ENCODE results near the gene SCGN. TPM values are rescaled to one million over a fixed set of nuclear protein-coding genes. Genes with fewer than 3 reads are reported as not detected.

Gene SCGN
- polyA plus RNA-seq, 1 donor (not counting 4 experiments of a cell fraction or from before 2014, with no cell fraction given): not detected

DNA sequence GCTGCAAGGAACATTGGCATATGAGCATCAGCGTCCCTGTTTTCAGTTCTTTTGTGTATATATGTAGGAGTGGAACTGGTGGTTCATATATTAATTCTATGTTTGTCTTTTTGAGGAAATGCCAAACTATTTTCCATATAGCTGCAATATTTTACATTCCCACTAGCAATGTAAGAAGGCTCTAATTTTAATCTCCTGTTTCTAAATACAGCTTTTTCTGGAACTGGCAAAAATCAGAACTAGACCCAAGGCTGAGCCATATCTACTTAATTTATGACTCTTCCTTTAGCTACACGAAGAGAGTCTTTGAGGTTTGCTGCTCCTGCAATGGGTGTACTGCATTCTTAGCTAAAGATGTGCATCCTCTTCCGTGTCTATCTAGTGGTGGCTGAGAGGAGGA, 52.0 kb downstream of the SCGN start:
- Histone ChIP-seq H3K4me2 (ENCODE audit: control insufficient read depth, extremely low read depth, insufficient read depth, low read depth, low read length) (no peak overlapping the region), H3K9ac (ENCODE audit: control insufficient read depth, extremely low read depth, insufficient read depth, low read length) (no peak overlapping the region), H2AFZ (ENCODE audit: control insufficient read depth, low read length) (no peak overlapping the region), H3K36me3 (ENCODE audit: control insufficient read depth in 2 of 2, extremely low read depth in 1 of 2, insufficient read depth in 2 of 2, low read length in 2 of 2) (no peaks in the 10 kb centered on the region), H3K79me2 (ENCODE audit: control insufficient read depth, insufficient read depth, low read length) (no peaks in the 10 kb centered on the region), H3K9me3 (ENCODE audit: control insufficient read depth, low read depth, low read length) (no peaks in the 10 kb centered on the region), H3K27me3 (ENCODE audit: control insufficient read depth, extremely low read depth, insufficient read depth, low read length) (peaks cover 3% of the 10 kb centered on the region), H3K27ac (ENCODE audit: control insufficient read depth, insufficient read depth, low read length) (no peak overlapping the region), H3K4me1 (ENCODE audit: control insufficient read depth, extremely low read depth, insufficient read depth, low read length) (no peaks in the 10 kb centered on the region), H4K20me1 (ENCODE audit: control insufficient read depth, extremely low read depth, insufficient read depth, low read length) (no peaks in the 10 kb centered on the region), H3K9me1 (ENCODE audit: control insufficient read depth, extremely low read depth, insufficient read depth, low read length) (no peaks in the 10 kb centered on the region), H3K4me3 (ENCODE audit: control insufficient read depth in 2 of 3, extremely low read depth in 1 of 3, insufficient read depth in 2 of 3, low read depth in 1 of 3, low read length in 3 of 3) (no peak overlapping the region)
- FAIRE-seq (no peak), DNase-seq (ENCODE audit: low read depth, low spot score) (no peak)
- dilution Hi-C loops (cut with MboI; ENCODE audit: extremely low pct_ligation_motif_present, low sequenced_read_pairs): no loop called here
- no peak for TF ChIP-seq EZH2 (IDR thresholded peaks at IDR 0.05; ENCODE audit: low read length)
- TF ChIP-seq, protein P1, sequence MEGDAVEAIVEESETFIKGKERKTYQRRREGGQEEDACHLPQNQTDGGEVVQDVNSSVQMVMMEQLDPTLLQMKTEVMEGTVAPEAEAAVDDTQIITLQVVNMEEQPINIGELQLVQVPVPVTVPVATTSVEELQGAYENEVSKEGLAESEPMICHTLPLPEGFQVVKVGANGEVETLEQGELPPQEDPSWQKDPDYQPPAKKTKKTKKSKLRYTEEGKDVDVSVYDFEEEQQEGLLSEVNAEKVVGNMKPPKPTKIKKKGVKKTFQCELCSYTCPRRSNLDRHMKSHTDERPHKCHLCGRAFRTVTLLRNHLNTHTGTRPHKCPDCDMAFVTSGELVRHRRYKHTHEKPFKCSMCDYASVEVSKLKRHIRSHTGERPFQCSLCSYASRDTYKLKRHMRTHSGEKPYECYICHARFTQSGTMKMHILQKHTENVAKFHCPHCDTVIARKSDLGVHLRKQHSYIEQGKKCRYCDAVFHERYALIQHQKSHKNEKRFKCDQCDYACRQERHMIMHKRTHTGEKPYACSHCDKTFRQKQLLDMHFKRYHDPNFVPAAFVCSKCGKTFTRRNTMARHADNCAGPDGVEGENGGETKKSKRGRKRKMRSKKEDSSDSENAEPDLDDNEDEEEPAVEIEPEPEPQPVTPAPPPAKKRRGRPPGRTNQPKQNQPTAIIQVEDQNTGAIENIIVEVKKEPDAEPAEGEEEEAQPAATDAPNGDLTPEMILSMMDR (optimal IDR thresholded peaks at IDR 0.05 in 1 of 3, IDR thresholded peaks at IDR 0.05 in 1 of 3, conservative IDR thresholded peaks at IDR 0.05 in 1 of 3; ENCODE audit: extremely low read depth in 1 of 3, insufficient read depth in 2 of 3, low read length in 3 of 3): no peak

DNA sequence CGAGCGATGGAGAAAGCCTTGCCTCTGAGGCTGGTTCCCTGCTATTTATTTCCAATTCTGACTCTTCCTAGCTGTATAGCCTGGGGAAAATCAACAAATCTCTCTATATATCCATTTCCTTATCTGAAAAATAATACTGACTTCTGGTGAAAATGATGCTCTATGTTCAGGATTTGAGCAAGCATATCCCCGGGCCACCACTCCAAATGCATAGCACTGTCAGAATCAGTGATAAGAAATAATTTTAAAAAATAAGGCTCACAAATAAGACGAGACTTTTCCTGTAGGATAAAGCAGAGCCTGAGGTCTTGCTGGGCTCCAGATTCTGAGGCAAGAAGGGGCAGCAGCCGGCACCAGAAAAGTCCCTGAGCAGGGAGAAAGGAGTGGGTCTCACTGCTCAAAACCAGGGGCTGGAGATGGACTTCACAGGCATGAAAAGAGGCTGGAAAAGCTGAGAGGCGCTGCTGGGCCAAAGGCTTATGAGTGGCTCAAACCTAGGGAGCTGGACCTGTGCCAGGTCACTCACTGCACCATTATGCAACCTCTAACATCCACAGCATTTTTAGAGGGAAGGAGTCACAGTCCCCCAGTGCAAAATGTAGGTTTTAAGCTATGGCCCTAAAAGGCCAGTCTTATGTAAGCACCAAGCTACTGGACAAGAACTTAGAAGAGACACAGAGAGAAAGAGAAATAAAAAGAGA, 54.4 kb downstream of the SCGN start:
- Histone ChIP-seq H3K27me3 (ENCODE audit: control insufficient read depth, extremely low read depth, insufficient read depth, low read length) (peaks cover 3% of the 10 kb centered on the region), H3K27ac (ENCODE audit: control insufficient read depth, insufficient read depth, low read length) (no peak overlapping the region), H4K20me1 (ENCODE audit: control insufficient read depth, extremely low read depth, insufficient read depth, low read length) (no peaks in the 10 kb centered on the region), H3K9ac (ENCODE audit: control insufficient read depth, extremely low read depth, insufficient read depth, low read length) (no peak overlapping the region), H3K4me1 (ENCODE audit: control insufficient read depth, extremely low read depth, insufficient read depth, low read length) (no peaks in the 10 kb centered on the region), H3K9me3 (ENCODE audit: control insufficient read depth, low read depth, low read length) (no peaks in the 10 kb centered on the region), H3K4me3 (ENCODE audit: control insufficient read depth in 2 of 3, extremely low read depth in 1 of 3, insufficient read depth in 2 of 3, low read depth in 1 of 3, low read length in 3 of 3) (no peak overlapping the region), H2AFZ (ENCODE audit: control insufficient read depth, low read length) (no peak overlapping the region), H3K36me3 (ENCODE audit: control insufficient read depth in 2 of 2, extremely low read depth in 1 of 2, insufficient read depth in 2 of 2, low read length in 2 of 2) (no peaks in the 10 kb centered on the region), H3K4me2 (ENCODE audit: control insufficient read depth, extremely low read depth, insufficient read depth, low read depth, low read length) (no peak overlapping the region), H3K79me2 (ENCODE audit: control insufficient read depth, insufficient read depth, low read length) (no peaks in the 10 kb centered on the region), H3K9me1 (ENCODE audit: control insufficient read depth, extremely low read depth, insufficient read depth, low read length) (no peaks in the 10 kb centered on the region)
- dilution Hi-C loops (cut with MboI; ENCODE audit: extremely low pct_ligation_motif_present, low sequenced_read_pairs): no loop called here
- FAIRE-seq: no peak
- no peak for DNase-seq (ENCODE audit: low read depth, low spot score)
- TF ChIP-seq, protein P1 (optimal IDR thresholded peaks at IDR 0.05 in 1 of 3, IDR thresholded peaks at IDR 0.05 in 1 of 3, conservative IDR thresholded peaks at IDR 0.05 in 1 of 3; ENCODE audit: extremely low read depth in 1 of 3, insufficient read depth in 2 of 3, low read length in 3 of 3): no peak
- TF ChIP-seq EZH2 (IDR thresholded peaks at IDR 0.05; ENCODE audit: low read length): no peak
